Smooth muscle cell (in vitro differentiated cells): ENCODE measurements around the gene KLHL6. TPM values are rescaled to one million over a fixed set of nuclear protein-coding genes. Genes with fewer than 3 reads are reported as not detected.
A peak's percentile ranks its signal among the peaks of the same experiment; 100 is the strongest.

Experiments used
- DNase-seq: peaks from one replicate; lab custom pipeline; 2025; ENCODE audit not compliant: unreplicated experiment; lab: John Stamatoyannopoulos, UW
- H2AFZ ChIP-seq: fragments of 200-600 bp; sonication (generic); 2 replicates; pipeline ENCODE4 v1.6.0; 2016; ENCODE audit warnings: antibody characterized with exemption, low read depth, mild to moderate bottlenecking
- H3F3A ChIP-seq: fragments of 200-600 bp; sonication (generic); 2 replicates; pipeline ENCODE4 v1.6.0; 2017; ENCODE audit warnings: antibody characterized with exemption, low read depth
- H3K27ac ChIP-seq: fragments of 200-600 bp; sonication (generic); 2 replicates; pipeline ENCODE4 v1.5.1; 2016; ENCODE audit warnings: low read depth, mild to moderate bottlenecking
- H3K27me3 ChIP-seq: fragments of 200-600 bp; sonication (generic); 2 replicates; pipeline ENCODE4 v1.6.1; 2016; ENCODE audit warnings: low read depth, mild to moderate bottlenecking
- H3K36me3 ChIP-seq: fragments of 200-600 bp; sonication (generic); 2 replicates; pipeline ENCODE4 v1.5.1; 2016; ENCODE audit warnings: low read depth
- H3K4me1 ChIP-seq: fragments of 200-600 bp; sonication (generic); 2 replicates; pipeline ENCODE4 v1.5.1; 2016; ENCODE audit warnings: low read depth
- H3K4me2 ChIP-seq: fragments of 200-600 bp; sonication (generic); 2 replicates; pipeline ENCODE4 v1.6.0; 2016; ENCODE audit warnings: mild to moderate bottlenecking
- H3K4me3 ChIP-seq: fragments of 200-600 bp; sonication (generic); 2 replicates; pipeline ENCODE4 v1.5.1; 2016; ENCODE audit warnings: mild to moderate bottlenecking
- H3K79me2 ChIP-seq: fragments of 200-600 bp; sonication (generic); 2 replicates; pipeline ENCODE4 v1.6.0; 2016; ENCODE audit warnings: low read depth, mild to moderate bottlenecking
- H3K9ac ChIP-seq: fragments of 200-600 bp; sonication (generic); 2 replicates; pipeline ENCODE4 v1.6.0; 2016; ENCODE audit warnings: low read depth
- H3K9me3 ChIP-seq: fragments of 200-600 bp; sonication (generic); replicated peaks from 2 replicates; pipeline ENCODE4 v1.5.1; 2016; ENCODE audit warnings: low read depth
- H4K20me1 ChIP-seq: fragments of 200-600 bp; sonication (generic); 2 replicates; pipeline ENCODE4 v1.6.0; 2016; ENCODE audit warnings: low read depth
- WGBS: methylation state at CpG from one replicate; pipeline ENCODE4 v1.1.7; 2016; ENCODE audit warnings: low lambda C conversion rate; 5-methylcytosine and 5-hydroxymethylcytosine counted together
- polyA plus RNA-seq: library from polyadenylated mRNA; unstranded; fragments of >200 nt; fragmentation: Nextera tagmentation; extraction: Ambion mirVana; gene quantifications from 2 replicates; pipeline ENCODE4 v1.2.1, GENCODE V29; 2016
- total RNA-seq: library from RNA; depleted of rRNA; stranded (reverse); fragments of >200 nt; gene quantifications from 2 replicates; pipeline ENCODE4 v1.2.3, GENCODE V29; 2014
- TF ChIP-seq, protein P1 (sequence below): fragments of 200-600 bp; sonication (generic); IDR thresholded peaks from 2 replicates; pipeline ENCODE4 v1.5.1; 2017; ENCODE audit warnings: borderline replicate concordance, mild to moderate bottlenecking, antibody characterized with exemption; ENCODE audit not compliant: insufficient read depth, poor library complexity, severe bottlenecking

The KLHL6 gene
- total and polyA plus RNA-seq, 2 experiments from 2014 or later, result 0.22 TPM; not detected in 1

GRCh38 chr3:183518491-183519251 is 36.8 kb downstream of the KLHL6 start:
- no peaks in the 10 kb centered on the region for H3K27me3 ChIP-seq
- no peaks in the 10 kb centered on the region for H3K79me2 ChIP-seq
- H3K36me3 ChIP-seq, result no peaks in the 10 kb centered on the region
- H3K4me3 ChIP-seq, result no peak overlapping the region
- no peak overlapping the region for H3K4me2 ChIP-seq
- H3K9ac ChIP-seq, result no peak overlapping the region
- H3F3A ChIP-seq, result no peaks in the 10 kb centered on the region
- WGBS, result 40% methylated on average over 10 of the region's 10 CpGs
- peaks cover 17% of the 10 kb centered on the region for H3K4me1 ChIP-seq
- peak overlapping the region; percentile 17 for H2AFZ ChIP-seq
- H4K20me1 ChIP-seq, result no peaks in the 10 kb centered on the region
- TF ChIP-seq, protein P1, sequence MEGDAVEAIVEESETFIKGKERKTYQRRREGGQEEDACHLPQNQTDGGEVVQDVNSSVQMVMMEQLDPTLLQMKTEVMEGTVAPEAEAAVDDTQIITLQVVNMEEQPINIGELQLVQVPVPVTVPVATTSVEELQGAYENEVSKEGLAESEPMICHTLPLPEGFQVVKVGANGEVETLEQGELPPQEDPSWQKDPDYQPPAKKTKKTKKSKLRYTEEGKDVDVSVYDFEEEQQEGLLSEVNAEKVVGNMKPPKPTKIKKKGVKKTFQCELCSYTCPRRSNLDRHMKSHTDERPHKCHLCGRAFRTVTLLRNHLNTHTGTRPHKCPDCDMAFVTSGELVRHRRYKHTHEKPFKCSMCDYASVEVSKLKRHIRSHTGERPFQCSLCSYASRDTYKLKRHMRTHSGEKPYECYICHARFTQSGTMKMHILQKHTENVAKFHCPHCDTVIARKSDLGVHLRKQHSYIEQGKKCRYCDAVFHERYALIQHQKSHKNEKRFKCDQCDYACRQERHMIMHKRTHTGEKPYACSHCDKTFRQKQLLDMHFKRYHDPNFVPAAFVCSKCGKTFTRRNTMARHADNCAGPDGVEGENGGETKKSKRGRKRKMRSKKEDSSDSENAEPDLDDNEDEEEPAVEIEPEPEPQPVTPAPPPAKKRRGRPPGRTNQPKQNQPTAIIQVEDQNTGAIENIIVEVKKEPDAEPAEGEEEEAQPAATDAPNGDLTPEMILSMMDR, result no peak
- H3K9me3 ChIP-seq, result no peaks in the 10 kb centered on the region
- no peak for DNase-seq
- H3K27ac ChIP-seq, result no peak overlapping the region

GRCh38 chr3:183517607-183518006 is 37.9 kb downstream of the KLHL6 start:
- no peak overlapping the region for H3K9ac ChIP-seq
- no peak overlapping the region for H3K4me3 ChIP-seq
- H3K36me3 ChIP-seq, result no peaks in the 10 kb centered on the region
- no peaks in the 10 kb centered on the region for H3K9me3 ChIP-seq
- no peak for DNase-seq
- H3K4me2 ChIP-seq, result no peak overlapping the region
- no peaks in the 10 kb centered on the region for H3K27me3 ChIP-seq
- H3K4me1 ChIP-seq, result peaks cover 17% of the 10 kb centered on the region
- 84% methylated on average over 4 of the region's 4 CpGs for WGBS
- no peaks in the 10 kb centered on the region for H3F3A ChIP-seq
- no peaks in the 10 kb centered on the region for H3K79me2 ChIP-seq
- no peaks in the 10 kb centered on the region for H4K20me1 ChIP-seq
- TF ChIP-seq, protein P1, result no peak
- H3K27ac ChIP-seq, result no peak overlapping the region
- H2AFZ ChIP-seq, result no peak overlapping the region

DNA sequence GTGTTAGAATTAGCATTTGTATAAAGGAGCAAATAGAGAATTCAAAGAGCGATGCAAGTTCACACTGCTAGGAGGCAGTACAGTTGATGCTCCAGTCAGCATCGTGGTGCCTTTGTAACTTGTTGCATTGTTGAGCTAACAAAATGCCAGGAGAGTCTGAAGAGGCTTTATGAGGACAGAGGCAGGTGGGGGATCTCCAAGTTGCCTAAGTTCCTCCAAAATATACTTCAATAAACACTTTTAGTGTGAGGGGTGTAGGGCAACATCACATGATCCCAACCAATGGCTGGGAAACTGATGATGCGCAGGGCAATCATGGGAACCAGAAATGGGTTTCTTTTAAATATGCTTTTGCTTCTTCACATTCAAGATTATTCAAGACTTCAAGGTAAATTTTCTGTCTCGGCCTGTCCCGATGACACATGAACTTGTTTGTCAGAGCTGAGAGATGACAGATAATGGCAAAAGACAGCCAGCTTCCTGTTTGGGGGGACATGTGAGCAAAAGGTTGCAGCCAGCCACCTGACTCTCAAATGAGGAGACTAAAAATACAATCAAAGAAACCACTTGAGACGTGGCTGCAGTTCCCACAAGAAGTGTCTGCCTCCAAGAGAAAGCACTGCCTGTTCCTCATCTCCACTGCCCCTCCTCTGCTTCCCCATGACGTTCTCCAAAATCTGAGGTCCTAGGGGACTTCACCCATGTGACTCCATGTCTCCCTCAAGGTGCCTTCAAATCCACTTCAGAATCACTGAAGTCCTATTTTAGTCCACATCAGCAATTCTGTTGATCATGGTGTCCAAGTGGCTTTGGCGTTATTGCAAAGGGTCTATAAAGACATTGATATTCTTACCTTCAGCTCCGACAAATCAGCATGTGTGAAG is 39.3 kb downstream of the KLHL6 start:
- WGBS, result 90% methylated on average over 9 of the region's 9 CpGs
- no peak for DNase-seq
- Histone ChIP-seq H4K20me1 (no peaks in the 10 kb centered on the region), H3K9me3 (no peaks in the 10 kb centered on the region), H3K4me2 (no peak overlapping the region), H3K4me3 (no peak overlapping the region), H3K27me3 (no peaks in the 10 kb centered on the region), H3K79me2 (no peaks in the 10 kb centered on the region), H3F3A (no peaks in the 10 kb centered on the region), H3K9ac (no peak overlapping the region), H3K4me1 (peaks cover 17% of the 10 kb centered on the region), H2AFZ (no peak overlapping the region), H3K27ac (no peak overlapping the region), H3K36me3 (no peaks in the 10 kb centered on the region)
- TF ChIP-seq, protein P1, result no peak
